Upper lobe of left lung (tissue), 6 donors: ENCODE measurements around the gene PRL. TPM values are rescaled to one million over a fixed set of nuclear protein-coding genes. Genes with fewer than 3 reads are reported as not detected.

Source experiments
- ATAC-seq, 2 donors: fragments of 200-7000 bp; cut with Tn5 transposase; one replicate each; pipeline ENCODE4 v1.9.1; 2022; ENCODE audit warnings: mild to moderate bottlenecking in 2 of 2, moderate library complexity in 2 of 2; ENCODE audit not compliant: low FRiP score in 2 of 2
- DNase-seq, 2 donors: peaks; one replicate each; pipeline ENCODE4 v3.0.0-alpha.2; 2019 to 2020
- H3K27ac ChIP-seq, 4 donors: fragments of 200-600 bp; sonication (generic); one replicate each; pipeline ENCODE4 v1.5.1; 2016 to 2019
- H3K27me3 ChIP-seq, 4 donors: fragments of 200-600 bp; sonication (generic); one replicate each; pipeline ENCODE4 v1.5.1; 2017 to 2019
- H3K36me3 ChIP-seq, 4 donors: fragments of 200-600 bp; sonication (generic); one replicate each; pipeline ENCODE4 v1.5.1; 2016 to 2019
- H3K4me1 ChIP-seq, 4 donors: fragments of 200-600 bp; sonication (generic); one replicate each; pipeline ENCODE4 v1.5.1; 2018 to 2019
- H3K4me3 ChIP-seq, 4 donors: fragments of 200-600 bp; sonication (generic); one replicate each; pipeline ENCODE4 v1.5.1; 2017 to 2019; ENCODE audit warnings: mild to moderate bottlenecking in 2 of 4, moderate library complexity in 1 of 4
- H3K9me3 ChIP-seq, 4 donors: fragments of 200-600 bp; sonication (generic); one replicate each; pipeline ENCODE4 v1.5.1; 2018 to 2019
- CTCF ChIP-seq, 6 experiments: fragments of 450-650 bp in 4 of 6; fragments of 200-600 bp in 2 of 6; sonication (generic) in 2 of 6; IDR thresholded peaks; one replicate each; pipeline ENCODE4 v1.5.1; 2016 to 2019; ENCODE audit warnings: antibody characterized with exemption in 6 of 6
- EP300 ChIP-seq, 4 donors: sonication (generic); formaldehyde crosslinking; IDR thresholded peaks; one replicate each; pipeline ENCODE4 v1.5.1; 2017; ENCODE audit warnings: antibody characterized with exemption in 4 of 4, control low read depth in 2 of 4
- POLR2A ChIP-seq, 4 donors: fragments of 450-650 bp; IDR thresholded peaks; one replicate each; pipeline ENCODE4 v1.5.1; 2016 to 2017; ENCODE audit warnings: antibody characterized with exemption in 4 of 4, mild to moderate bottlenecking in 2 of 4
- POLR2AphosphoS5 ChIP-seq, 2 donors: sonication (generic); formaldehyde crosslinking; IDR thresholded peaks; one replicate each; pipeline ENCODE4 v1.5.1; 2017; ENCODE audit warnings: antibody characterized with exemption in 2 of 2
- WGBS, 2 donors: methylation state at CpG; one replicate each; pipeline ENCODE4 v1.1.5; 2017 to 2018; 5-methylcytosine and 5-hydroxymethylcytosine counted together
- total RNA-seq, 6 donors: library from RNA; depleted of rRNA in 4 of 6; stranded (reverse); fragments of >200 nt in 4 of 6; gene quantifications; one replicate each; pipeline versions ENCODE4 v1.1.0 to v1.2.1, GENCODE V29; 2016 to 2021
- donor health status: DM: no; HTN: no; CAD: no; lungs with moderate emphysema.
- donor health status: DM: no; HTN: yes; CAD: no; lungs with severe emphysema.

PRL gene
- total RNA-seq, 6 donors from 2014 or later, result 0.14 TPM; not detected in 5

- no peaks in the 10 kb centered on the region for H3K9me3 ChIP-seq
- WGBS, 2 donors, result 88 to 92% methylated on average over 4 of the region's 4 CpGs
Observed at GRCh38 chr6:22238861-22239260, 58.0 kb downstream of the PRL start.

GRCh38 chr6:22237526-22237925, 59.3 kb downstream of the PRL start:
- Histone ChIP-seq H3K36me3 (no peaks in the 10 kb centered on the region), H3K4me1 (no peaks in the 10 kb centered on the region), H3K4me3 (no peak overlapping the region), H3K27me3 (no peaks in the 10 kb centered on the region), H3K27ac (no peak overlapping the region), H3K9me3 (no peaks in the 10 kb centered on the region)
- TF ChIP-seq POLR2AphosphoS5 (IDR thresholded peaks at IDR 0.05), result no peak
- no peak for TF ChIP-seq CTCF (IDR thresholded peaks at IDR 0.05)
- no peak for TF ChIP-seq EP300 (IDR thresholded peaks at IDR 0.05)
- TF ChIP-seq POLR2A (IDR thresholded peaks at IDR 0.05), result no peak
- DNase-seq (no peak), ATAC-seq (no peak)
- 0% methylated on average over 1 of the region's 1 CpG for WGBS, 2 donors

More at GRCh38 chr6:22238861-22239260, 58.0 kb downstream of the PRL start:
- H3K4me1 ChIP-seq, result no peaks in the 10 kb centered on the region
- DNase-seq (no peak), ATAC-seq (no peak)
- H3K27ac ChIP-seq, result no peak overlapping the region
- no peak overlapping the region for H3K4me3 ChIP-seq
- TF ChIP-seq POLR2A (IDR thresholded peaks at IDR 0.05) (no peak), EP300 (IDR thresholded peaks at IDR 0.05) (no peak), POLR2AphosphoS5 (IDR thresholded peaks at IDR 0.05) (no peak), CTCF (IDR thresholded peaks at IDR 0.05) (no peak)
- no peaks in the 10 kb centered on the region for H3K36me3 ChIP-seq
- no peaks in the 10 kb centered on the region for H3K27me3 ChIP-seq
